ENCODE data around the gene MTHFR.

Gene MTHFR

DNA sequence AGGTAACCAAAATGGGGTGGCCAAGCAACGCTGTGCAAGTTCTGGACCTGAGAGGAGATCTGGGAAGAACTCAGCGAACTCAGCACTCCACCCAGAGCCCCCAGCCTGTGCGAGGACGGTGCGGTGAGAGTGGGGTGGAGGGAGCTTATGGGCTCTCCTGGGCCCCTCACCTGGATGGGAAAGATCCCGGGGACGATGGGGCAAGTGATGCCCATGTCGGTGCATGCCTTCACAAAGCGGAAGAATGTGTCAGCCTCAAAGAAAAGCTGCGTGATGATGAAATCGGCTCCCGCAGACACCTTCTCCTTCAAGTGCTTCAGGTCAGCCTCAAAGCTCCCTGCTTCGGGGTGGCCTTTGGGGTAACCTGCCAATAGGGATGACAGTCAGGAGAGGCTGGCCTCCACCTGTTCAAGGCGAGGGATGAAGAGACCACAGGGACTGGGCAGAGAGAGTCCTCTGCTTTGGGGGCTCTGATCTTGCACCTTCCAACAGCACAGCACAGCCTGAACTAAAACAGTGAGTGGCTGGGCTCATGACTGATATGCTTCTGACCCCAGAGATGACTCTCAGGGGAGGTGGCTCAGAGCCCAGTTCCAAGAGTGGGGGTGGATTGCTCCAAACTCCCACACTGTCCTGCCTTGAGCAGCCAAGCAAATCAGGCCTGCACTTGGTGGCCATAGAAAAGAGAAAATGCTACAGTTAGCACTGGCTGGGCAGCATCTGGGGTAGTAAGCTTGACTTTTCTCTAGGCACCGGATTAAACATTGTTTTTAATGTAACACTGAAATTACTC, 9.5 kb downstream of the MTHFR start:
- no peak for DNase-seq

GRCh38 chr1:11795238-11795890, 10.4 kb downstream of the MTHFR start:
- DNase-seq = no peak

DNA sequence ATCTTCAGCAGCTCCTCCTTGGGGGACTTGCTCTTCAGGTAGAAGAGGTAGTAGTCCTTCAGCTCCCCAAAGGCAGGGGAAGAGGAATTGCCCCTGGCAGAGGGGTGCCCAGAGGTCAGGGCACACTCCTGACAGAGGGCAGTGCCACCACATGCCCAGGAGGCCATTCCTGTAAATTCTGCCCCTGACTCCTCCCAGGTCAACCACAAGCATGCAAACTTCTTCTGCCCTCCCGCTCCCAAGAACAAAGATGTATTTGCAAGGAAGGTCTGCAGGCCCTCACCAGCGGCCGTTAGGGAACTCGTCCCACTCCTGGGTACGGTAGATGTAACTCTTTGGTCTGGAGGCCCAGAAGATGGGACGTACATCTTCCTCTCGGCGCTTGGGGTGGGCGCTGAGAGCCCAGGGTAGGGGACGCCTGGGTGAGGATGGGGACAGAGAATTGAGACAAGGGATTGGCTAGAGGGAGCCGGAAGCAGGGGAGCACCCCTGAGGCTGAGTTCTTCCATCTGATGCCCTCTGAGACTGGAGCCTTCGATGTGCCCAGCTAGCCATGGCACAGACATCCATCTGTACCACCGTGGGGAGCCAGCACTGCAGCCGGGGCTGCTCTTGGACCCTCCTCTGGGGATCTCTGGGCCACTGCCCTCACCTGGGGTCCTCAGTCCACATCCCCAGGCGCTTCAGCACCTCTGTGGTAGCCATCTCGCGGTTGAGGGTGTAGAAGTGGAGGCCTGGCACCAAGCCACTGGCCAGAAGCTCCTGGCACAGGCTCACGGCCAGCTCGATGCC, 11.1 kb downstream of the MTHFR start:
- DNase-seq = no peak

DNA sequence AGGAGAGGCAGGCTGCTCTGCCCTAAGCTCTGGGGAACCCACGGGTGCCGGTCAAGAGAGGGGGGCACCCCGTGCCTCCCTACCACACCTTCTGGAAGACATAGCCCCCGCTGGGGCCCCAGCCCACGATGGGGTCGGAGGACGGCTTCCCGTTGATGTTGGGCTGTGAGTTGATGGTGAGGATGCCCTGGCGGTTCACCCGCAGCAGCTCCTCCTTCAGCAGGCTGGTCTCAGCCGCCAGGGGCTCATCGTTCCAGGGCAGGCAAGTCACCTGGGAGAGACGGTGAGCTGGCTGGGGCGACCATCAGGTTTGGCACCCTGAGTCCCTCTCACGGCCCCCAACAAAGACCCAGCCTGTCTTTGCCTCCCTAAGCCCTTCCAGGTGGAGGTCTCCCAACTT, 11.9 kb downstream of the MTHFR start:
- no peak for DNase-seq

- no peak for DNase-seq
Observed at GRCh38 chr1:11792106-11792505, 13.7 kb downstream of the MTHFR start.

- DNase-seq = no peak
Observed at GRCh38 chr1:11790880-11791715, 14.7 kb downstream of the MTHFR start.

DNA sequence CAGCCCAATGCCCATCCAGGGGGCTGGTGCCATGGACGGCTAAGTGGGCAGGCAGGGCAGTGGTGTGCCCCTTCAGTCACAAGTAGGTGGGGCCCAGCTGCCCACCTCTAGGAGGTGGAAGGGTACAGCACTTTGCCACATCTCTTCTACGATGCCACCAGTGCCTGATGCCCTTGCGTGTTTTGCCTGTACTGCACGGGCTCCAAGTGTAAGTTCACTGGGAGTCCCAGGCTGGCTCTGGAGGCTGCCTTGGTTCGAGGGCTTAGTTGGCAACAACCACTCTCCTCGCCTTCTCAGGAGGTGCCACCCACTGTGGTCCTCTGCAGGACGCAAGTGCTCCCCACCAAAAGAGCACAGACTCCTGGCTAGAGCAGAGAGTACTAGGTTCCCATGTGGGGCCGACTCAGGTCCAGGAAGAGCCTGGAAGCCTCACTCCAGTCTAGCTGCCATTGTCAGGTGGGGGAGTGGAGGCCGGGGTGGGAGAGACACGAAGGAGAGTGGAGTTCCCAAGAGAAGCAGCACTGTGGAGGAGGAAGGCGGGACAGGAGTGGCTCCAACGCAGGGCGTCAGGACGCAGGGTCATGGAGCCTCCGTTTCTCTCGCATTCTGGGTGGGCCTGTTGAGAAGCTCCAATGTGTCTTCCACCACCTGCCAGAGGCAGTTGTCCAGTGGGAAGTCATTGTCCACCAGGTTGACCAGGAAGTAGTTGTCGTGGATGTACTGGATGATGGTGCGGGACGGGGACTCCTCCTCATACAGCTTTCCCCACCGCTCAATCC, 15.5 kb downstream of the MTHFR start:
- DNase-seq = no peak

DNA sequence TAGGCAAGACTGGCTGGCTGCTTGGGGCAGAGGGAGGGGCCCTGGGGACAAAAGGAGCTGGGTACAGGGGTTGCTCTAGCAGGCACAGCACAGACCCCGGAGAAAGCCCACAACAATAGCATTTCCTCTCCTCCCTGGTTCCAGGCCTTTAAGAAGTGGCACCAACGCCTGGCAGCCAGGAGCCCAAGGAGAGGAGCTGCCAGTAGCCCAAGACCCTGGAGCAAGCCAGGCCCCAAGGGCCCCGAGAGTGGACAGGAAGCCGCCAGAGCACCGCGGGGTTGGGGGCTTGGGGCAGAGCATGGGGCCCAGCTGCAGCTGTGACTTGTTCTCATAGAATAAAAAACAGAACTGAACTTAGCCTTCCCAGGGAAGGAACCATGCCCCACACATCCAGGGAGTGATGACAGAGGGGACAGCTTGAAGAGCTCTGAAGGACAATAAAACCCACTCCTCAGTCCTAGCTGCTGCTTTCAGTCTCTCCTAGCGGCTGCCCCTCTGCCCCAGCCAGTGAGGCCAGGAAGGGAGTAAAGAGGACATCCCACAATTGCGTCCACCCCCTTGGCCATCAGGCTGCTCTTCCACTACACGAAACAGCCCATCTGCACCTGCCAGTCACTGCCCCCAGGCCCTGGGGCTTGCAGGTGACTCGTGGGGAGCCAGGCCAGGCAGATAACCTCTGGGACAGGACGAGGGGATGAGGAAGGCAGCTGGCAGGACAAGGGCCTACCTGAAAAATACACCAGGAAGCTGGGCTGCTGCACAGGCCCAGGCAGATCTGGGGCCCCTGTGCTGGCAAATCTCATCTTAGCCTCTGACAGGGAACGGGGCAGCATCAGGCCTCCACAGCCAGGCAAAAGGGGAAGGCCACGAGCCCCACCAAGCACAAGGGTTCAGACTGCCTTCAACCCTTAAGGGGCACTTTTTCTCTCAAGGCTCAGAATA, 16.4 kb downstream of the MTHFR start:
- DNase-seq = no peak

DNA sequence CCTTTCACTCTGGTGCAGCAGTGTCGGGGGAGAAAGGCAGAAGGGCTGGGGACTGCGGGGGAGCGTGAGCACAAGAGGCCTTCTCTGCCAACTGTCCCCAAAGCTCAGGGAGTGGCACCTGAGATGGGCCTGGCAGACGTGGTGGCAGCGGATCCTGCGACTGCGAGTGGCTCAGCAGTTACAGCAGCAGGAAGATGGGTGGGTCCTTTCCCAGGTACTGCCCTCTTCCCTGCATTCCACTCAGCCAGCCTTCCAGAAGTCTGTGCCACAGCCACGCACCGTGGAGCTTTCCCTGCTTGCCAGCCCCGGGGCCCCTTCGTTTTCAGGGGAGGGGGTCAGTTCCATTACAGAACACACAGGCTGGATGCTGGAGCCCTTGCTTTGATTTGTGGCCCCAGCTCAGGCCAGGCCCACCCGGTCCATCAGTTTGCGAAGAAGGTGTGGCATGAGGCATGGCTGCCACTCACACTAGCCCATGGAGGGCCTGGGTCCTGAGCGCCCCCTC, 17.2 kb downstream of the MTHFR start:
- DNase-seq = no peak

DNA sequence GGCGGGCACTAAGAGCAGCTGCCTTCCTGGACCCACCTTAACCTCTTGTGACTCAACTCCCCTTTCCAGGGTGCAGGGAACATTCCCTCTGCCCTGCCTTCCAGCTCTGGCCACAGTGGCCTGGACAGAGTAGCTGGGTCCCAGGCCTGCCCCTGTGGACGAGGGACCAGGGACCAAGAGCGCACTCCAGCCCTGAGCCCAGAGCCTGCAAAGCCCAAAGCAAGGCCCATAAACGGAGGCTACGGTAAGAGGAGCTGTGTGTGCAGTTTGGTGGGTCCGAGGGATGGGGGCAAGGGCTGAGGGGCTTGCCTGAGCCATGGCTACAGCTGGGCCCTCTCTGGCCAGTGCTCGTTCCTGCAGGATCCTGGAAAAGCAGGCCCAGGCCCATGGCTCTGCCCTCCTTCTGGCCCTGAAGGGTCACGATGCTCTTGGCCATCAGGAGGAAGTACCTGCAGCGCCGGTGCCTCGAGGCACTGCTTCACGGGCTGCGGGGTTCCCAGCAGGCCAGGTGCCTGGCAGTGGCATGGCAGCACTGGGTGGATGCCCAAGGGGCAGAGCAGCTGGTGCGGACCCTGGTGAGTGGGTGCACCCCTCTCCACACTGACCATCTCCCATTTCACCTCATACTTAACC, 17.8 kb downstream of the MTHFR start:
- DNase-seq = no peak

DNA sequence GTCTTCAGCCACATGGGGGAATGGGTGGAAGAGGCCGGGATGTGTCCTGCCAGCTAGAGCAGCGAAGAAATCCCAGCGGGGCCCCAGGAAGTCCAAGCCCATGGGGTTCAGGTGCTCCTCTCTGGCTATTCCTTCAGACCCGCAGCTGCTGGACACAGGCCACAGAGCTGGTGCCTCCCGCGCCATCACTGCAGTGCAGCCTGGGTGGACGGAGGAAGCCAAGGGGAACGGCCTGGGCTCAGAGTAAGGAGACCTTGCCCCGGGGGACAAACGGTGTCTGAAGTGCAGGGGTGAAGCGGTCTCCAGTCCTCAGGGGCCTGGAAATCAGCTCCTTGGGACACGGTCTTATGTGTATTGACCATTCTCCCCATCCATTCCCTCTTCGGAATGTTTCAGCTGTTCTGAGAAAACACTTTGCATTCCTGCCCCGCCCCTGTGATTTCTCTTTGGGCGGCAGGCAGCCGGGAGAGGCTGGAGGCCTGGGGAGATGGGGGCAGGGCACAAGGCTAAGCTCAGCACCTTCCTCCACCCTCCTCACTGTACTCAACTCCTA, 18.4 kb downstream of the MTHFR start:
- no peak for DNase-seq

DNA sequence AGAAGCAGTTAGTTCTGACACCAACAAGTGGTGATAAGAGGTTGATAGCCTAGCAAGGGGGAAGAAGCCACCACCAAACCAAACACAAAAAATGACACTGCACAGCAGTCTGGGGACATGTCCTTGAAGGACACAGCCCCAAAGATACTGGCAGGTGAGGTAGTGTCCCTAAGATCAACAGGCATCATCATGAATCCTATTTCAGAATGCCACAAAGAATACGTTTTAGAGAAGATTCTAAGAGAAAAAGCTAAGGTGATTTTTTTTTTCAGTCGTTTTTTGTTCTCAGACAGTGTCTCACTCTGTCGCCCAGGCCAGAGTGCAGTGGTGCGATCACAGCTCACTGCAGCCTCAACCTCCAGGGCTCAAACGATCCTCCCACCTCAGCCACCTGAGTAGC, 19.6 kb downstream of the MTHFR start:
- no peak for DNase-seq

- peak; percentile 50 for DNase-seq
Observed at GRCh38 chr1:11784993-11785769, 20.6 kb downstream of the MTHFR start.

DNA sequence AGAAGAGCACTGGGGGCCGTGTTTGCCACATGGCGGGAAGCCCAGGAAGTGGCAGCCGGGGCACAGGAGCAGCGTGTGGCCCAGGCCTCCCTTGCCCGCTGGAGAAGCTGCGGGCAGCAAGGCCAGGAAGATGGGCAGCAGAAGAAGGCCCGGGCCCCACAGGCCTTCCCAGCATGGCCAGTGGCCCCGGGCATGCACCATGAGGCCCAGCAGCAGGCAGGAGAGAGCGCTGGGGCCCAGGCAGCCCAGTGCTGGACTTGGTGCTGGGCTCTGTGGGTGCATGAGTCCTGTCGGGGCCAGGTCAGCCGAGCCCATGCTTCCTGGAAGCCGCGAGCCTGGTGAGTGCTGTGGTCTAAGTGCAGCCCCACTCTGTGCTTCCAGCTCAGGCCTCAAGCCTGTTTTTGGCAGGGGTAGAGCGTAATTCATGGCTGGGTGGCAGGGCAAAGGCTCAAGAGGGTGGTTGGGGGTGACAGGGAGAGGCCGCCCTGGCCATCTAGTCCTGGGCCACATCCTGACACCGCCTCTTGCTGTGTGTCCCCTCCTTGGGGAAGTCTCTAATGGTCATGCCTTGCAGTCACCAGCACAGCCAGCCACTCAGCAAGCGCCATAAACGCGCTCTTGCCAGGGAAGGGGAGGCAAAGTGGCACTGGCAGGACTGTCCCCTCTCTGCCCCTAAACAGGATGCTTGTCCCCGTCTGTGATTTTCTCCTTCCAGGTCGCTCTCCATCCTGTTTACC, 21.3 kb downstream of the MTHFR start:
- DNase-seq = no peak

DNA sequence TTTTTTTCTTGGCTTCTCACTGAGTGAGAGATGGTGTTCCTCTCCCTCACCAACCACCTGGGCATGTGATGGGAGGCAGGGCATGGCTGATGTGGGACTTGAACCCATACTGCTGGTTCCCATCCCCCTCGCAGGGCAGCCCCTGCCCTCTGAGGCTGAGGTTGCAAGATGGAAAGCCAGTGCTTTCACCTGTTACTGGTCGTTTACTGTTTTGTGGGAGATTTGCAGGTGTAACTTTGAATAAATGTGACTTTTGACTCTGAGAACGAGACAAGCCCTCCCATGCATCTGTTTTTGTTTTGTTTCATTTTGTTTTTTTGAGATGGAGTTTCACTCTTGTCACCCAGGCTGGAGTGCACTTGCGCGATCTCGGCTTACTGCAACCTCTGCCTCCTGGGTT, 22.2 kb downstream of the MTHFR start:
- no peak for DNase-seq

DNA sequence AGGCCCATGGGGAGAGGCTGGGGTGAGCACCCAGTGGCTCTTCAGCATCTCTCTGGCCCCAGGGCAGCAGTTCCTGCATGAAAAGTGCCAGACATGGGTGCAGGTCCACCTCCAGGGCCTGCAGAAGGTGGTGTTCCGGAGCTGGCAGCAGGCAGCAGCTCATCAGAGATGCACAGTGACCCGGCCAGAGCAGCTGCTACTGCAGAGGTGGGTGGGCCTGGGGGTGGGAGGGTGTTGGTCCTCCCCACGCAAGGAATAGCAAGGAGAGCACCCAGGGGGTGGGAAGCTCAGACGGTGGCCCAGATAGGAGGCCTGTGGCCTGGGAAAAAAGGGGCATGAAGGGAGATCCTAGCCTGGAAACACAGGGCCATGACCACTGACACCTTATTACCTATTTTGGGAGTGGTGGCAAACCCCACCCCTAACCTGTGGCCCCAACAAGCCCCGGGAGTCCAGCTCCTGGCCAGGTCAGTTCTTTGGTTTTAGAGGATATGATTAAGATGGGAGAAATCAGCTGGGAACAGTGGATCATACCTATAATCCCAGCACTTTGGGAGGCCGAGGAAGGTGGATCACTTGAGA, 23.5 kb downstream of the MTHFR start:
- no peak for DNase-seq

DNA sequence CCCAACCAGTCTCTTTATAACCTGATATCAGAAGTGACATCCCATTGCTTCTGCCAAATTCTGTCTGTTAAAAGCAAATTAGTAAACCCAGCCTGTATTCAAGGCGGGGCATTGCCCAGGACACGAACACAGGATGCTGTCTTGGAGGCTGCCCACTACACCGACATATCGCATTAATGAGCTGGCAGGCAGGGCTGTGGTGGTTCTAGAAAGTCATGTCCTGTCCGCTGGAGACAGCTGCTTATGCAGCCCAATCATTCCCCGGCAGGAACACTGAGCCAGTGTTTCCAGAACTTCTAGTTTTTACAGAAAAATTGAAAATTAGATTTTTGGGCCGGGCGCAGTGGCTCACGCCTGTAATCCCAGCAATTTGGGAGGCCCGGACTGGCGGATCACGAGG, 24.5 kb downstream of the MTHFR start:
- no peak for DNase-seq

All from activated CD4-positive, alpha-beta T cell treated with anti-CD3 and anti-CD28 coated beads, Interleukin-2, Interleukin-6, amounts not matched to agents 100 ng/mL and 50 ng/mL, durations not matched to agents 16 hours and 8 hours (primary cell).